Subcutaneous abdominal adipose tissue (tissue), 5 donors: ENCODE measurements around the gene BST1.
"Not testable (repeated sequence)": the region's sequence is repeated elsewhere in the genome, so short reads cannot be mapped to it uniquely, and the experiment has no call there.

ENCODE experiments used
- H3K27ac ChIP-seq: one replicate; pipeline ENCODE4 v1.7.0; 2013; ENCODE audit warnings: low read depth, mild to moderate bottlenecking, inconsistent platforms, low read length, moderate library complexity
- H3K27me3 ChIP-seq, 5 donors: one replicate each; pipeline ENCODE4 v1.7.0; 2013; ENCODE audit warnings: low read length in 5 of 5, inconsistent platforms in 1 of 5; ENCODE audit not compliant: control insufficient read depth in 5 of 5, insufficient read depth in 4 of 5
- H3K36me3 ChIP-seq, 5 donors: one replicate each; pipeline ENCODE4 v1.7.0; 2013; ENCODE audit warnings: low read length in 5 of 5; ENCODE audit not compliant: control insufficient read depth in 5 of 5, insufficient read depth in 5 of 5
- H3K4me1 ChIP-seq, 5 donors: one replicate each; pipeline ENCODE4 v1.7.0; 2013; ENCODE audit warnings: low read length in 5 of 5, mild to moderate bottlenecking in 3 of 5, moderate library complexity in 1 of 5; ENCODE audit not compliant: control insufficient read depth in 5 of 5, insufficient read depth in 5 of 5
- H3K4me3 ChIP-seq, 5 donors: one replicate each; pipeline ENCODE4 v1.7.0; 2013; ENCODE audit warnings: low read length in 5 of 5, low read depth in 1 of 5
- H3K9ac ChIP-seq, 5 donors: one replicate each; pipeline ENCODE4 v1.7.0; 2013; ENCODE audit warnings: low read length in 5 of 5, mild to moderate bottlenecking in 4 of 5, moderate library complexity in 3 of 5
- H3K9me3 ChIP-seq, 5 donors: one replicate each; pipeline ENCODE4 v1.7.0; 2013; ENCODE audit warnings: low read length in 5 of 5; ENCODE audit not compliant: control insufficient read depth in 5 of 5
- donor health status: healthy.
- donor health status: healthy.
- donor health status: healthy.
- donor health status: healthy.
- donor health status: healthy.

Gene BST1

DNA sequence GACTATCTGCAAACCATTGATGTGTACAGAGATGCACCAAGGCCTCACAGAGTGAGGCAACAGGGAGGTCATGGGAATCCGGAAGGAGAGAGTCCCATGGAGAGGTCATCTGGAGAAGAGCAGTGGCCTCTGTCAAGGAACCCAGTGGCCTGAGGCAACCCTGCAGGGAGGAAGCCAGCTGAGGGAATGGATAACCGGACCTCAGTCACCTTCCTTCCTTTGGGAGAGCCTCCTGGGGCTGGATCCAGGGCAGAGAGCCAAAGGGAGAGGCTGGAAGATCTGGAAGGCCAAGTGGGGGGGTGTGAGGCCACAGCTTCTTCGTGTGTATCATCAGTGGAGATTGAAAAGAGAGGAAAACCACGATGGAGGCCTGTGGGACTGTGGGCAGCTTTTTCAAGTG is 50.9 kb downstream of the BST1 start:
- H3K27me3 ChIP-seq: no peaks in the 10 kb centered on the region
- H3K4me1 ChIP-seq: peaks cover 0 to 14% (median 1%) of the 10 kb centered on the region in 5 donors
- no peaks in the 10 kb centered on the region for H3K36me3 ChIP-seq
- H3K9me3 ChIP-seq: peaks cover 0 to 2% (median 0%) of the 10 kb centered on the region in 5 donors
- no peak overlapping the region for H3K27ac ChIP-seq
- H3K4me3 ChIP-seq: no peak overlapping the region
- H3K9ac ChIP-seq: no peak overlapping the region

DNA sequence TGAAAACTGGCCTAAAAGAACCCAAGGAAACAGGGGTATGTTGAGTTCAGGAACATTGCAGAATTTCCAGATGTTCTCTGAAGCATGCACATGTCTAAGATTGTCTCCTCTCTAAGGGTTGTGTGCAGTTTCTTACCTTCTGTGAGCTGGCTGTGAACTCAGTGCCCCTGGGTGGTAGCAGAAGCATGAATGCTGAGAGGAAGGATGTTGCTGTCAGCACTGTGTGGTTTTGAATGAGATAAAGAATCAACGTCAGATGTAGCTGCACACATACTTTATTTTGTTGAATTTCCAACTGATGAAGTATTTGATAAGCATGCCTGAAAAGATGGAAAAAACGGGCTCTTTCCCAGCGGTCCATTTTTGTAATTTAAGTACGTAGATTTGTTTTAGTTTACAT is 51.5 kb downstream of the BST1 start:
- no peak overlapping the region for H3K9ac ChIP-seq
- peaks cover 0 to 2% (median 0%) of the 10 kb centered on the region in 5 donors for H3K9me3 ChIP-seq
- H3K27ac ChIP-seq: no peak overlapping the region
- H3K4me1 ChIP-seq: peaks cover 0 to 14% (median 1%) of the 10 kb centered on the region in 5 donors
- H3K27me3 ChIP-seq: no peaks in the 10 kb centered on the region
- no peaks in the 10 kb centered on the region for H3K36me3 ChIP-seq
- no peak overlapping the region for H3K4me3 ChIP-seq

DNA sequence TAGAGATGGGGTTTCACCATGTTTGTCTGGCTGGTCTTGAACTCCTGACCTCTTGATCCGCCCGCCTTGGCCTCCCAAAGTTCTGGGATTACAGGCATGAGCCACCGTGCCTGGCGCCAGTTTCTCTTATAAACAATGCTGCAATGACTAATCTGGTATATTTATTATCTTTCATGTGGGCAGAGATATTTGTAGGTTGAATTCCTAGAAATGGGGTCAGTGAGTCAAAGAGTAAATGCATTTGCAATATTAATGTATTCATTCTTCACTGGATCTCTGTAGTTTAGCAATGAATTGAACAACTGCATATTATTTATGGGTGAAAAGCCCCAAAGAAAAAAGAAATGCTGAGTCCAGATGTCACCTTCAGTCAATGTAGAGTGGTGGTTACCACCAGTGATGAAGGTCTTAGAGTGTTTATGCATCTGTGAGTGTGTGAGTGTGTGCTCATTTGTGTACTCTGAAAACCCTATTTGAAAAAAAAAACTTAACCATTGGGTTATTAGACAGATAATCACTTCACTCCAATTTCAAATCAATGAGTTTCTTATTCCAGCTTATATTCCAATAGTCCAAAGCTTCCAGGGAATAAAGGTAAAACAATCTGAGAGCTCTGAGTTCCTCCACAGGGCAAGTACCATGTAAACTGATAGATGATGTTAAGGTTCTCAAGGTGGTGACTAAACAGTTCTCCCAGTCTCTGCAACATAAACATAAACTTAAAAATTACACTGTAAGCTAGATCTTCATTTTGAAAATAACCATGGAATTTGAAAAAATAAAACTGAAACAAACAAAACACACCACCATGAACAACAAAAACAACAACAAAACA is 52.7 kb downstream of the BST1 start:
- H3K4me1 ChIP-seq: peaks cover 0 to 14% (median 1%) of the 10 kb centered on the region in 5 donors
- no peaks in the 10 kb centered on the region for H3K27me3 ChIP-seq
- H3K27ac ChIP-seq: no peak overlapping the region
- H3K36me3 ChIP-seq: no peaks in the 10 kb centered on the region
- H3K4me3 ChIP-seq: no peak overlapping the region
- peaks cover 0 to 2% (median 0%) of the 10 kb centered on the region in 5 donors for H3K9me3 ChIP-seq
- H3K9ac ChIP-seq: no peak overlapping the region

DNA sequence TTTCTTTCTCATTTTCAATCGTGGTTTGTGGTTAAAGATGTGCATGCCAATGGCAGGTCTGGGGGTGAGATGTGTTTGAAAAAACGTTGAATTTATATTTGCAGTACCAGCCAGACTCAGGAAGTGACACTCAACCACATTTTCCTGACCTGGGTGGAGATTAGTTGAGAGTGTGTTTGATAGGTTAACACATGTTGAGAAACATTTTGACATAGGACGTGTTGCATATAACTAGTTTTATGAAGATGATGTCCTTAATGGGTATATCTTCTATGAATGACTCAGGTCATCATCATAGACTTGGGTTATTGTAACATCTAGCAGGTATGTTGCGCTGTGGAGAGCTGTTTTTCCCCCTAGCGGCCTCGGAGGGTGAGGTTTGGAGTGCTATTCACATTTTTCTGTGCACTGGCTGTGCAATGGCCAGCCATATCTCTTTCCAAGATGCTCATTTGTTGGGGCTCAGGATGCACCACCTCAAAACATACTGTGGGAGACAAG is 53.5 kb downstream of the BST1 start:
- Histone ChIP-seq H3K9me3 (peaks cover 0 to 2% (median 0%) of the 10 kb centered on the region in 5 donors), H3K27me3 (no peaks in the 10 kb centered on the region), H3K36me3 (no peaks in the 10 kb centered on the region), H3K27ac (no peak overlapping the region), H3K4me3 (no peak overlapping the region), H3K4me1 (peaks cover 0 to 14% (median 1%) of the 10 kb centered on the region in 5 donors), H3K9ac (no peak overlapping the region)

DNA sequence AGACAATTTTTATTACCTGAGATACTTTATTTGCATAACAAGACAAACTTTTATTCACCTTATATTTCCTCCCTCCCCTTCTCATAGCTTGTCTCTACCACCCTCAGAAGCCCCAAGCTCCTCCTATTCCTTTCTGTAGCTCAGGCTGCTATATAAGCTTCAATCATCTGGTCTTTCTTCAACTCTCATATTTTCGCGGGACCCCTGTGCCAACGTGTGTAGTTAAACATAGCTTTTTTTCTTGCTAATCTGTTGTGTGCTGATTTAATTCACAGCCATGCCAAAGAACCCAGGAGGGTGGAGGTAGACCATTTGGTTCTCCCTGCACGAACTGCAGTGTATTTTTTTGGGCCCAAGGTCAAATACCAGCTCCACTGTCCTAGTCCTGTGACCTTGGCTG is 54.2 kb downstream of the BST1 start:
- no peaks in the 10 kb centered on the region for H3K27me3 ChIP-seq
- H3K9ac ChIP-seq: no peak overlapping the region
- peaks cover 0 to 14% (median 1%) of the 10 kb centered on the region in 5 donors for H3K4me1 ChIP-seq
- no peaks in the 10 kb centered on the region for H3K36me3 ChIP-seq
- peaks cover 0 to 2% (median 0%) of the 10 kb centered on the region in 5 donors for H3K9me3 ChIP-seq
- H3K4me3 ChIP-seq: no peak overlapping the region
- no peak overlapping the region for H3K27ac ChIP-seq

DNA sequence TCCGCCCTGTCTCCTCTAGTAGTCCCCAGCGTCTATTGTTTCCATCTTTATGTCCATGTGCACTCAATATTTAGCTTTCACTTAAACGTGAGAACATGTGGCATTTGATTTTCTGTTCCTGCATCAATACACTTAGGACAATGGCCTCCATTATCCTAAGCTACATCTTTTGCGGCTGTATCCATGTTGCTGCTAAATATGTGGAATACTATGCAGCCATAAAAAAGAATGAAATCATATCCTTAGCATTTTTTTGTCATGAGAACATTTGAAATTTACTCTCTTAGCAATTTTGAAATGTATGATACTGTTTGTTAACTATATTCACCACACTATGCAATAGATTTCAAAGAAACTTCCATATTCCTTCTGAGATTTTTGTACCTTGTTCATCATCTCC is 55.4 kb downstream of the BST1 start:
- Histone ChIP-seq H3K27ac (no peak overlapping the region), H3K9ac (no peak overlapping the region), H3K27me3 (no peaks in the 10 kb centered on the region), H3K4me3 (no peak overlapping the region), H3K36me3 (no peaks in the 10 kb centered on the region), H3K9me3 (peaks cover 0 to 2% (median 0%) of the 10 kb centered on the region in 5 donors), H3K4me1 (peaks cover 0 to 13% (median 1%) of the 10 kb centered on the region in 5 donors)

DNA sequence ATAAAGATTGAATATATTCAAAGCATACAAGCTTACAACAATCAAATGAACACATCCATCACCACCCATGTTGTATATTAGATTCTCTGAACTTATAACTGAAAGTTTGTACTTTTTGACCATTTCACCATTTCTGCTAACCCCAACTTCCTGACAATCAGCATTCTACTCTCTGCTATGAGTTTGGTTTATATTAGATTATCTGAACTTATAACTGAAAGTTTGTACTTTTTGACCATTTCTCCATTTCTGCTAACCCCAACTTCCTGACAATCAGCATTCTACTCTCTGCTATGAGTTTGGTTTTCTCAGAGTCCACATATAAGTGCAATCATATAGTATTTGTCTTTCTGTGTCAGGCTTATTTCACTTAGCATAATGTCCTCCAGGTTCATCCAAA is 59.6 kb downstream of the BST1 start:
- not testable (repeated sequence) for H3K27me3 ChIP-seq, H3K9ac ChIP-seq, H3K4me1 ChIP-seq, H3K36me3 ChIP-seq, H3K27ac ChIP-seq, H3K4me3 ChIP-seq, H3K9me3 ChIP-seq

DNA sequence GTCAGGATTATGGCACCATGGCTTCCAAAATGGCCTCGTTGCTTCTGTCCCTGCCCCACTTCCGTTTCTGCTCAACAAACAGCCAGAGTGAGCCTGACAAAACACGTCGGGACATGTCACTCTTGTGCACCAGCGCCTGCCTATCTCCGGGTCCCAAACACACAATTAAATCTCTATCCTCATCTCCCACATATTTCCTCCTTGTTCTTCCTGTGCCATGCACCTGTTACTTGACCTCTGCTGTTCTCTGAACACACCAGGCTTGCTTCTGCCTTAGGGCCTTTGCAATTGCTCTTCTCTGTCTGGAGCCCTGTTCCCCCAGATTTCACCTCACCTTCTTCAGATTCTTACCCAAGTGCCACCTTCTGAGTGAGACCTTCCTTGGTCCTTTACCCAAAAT is 62.5 kb downstream of the BST1 start:
- no peak overlapping the region for H3K27ac ChIP-seq
- no peak overlapping the region for H3K4me3 ChIP-seq
- no peaks in the 10 kb centered on the region for H3K4me1 ChIP-seq
- H3K9me3 ChIP-seq: no peaks in the 10 kb centered on the region
- no peaks in the 10 kb centered on the region for H3K36me3 ChIP-seq
- H3K27me3 ChIP-seq: no peaks in the 10 kb centered on the region
- H3K9ac ChIP-seq: no peak overlapping the region

DNA sequence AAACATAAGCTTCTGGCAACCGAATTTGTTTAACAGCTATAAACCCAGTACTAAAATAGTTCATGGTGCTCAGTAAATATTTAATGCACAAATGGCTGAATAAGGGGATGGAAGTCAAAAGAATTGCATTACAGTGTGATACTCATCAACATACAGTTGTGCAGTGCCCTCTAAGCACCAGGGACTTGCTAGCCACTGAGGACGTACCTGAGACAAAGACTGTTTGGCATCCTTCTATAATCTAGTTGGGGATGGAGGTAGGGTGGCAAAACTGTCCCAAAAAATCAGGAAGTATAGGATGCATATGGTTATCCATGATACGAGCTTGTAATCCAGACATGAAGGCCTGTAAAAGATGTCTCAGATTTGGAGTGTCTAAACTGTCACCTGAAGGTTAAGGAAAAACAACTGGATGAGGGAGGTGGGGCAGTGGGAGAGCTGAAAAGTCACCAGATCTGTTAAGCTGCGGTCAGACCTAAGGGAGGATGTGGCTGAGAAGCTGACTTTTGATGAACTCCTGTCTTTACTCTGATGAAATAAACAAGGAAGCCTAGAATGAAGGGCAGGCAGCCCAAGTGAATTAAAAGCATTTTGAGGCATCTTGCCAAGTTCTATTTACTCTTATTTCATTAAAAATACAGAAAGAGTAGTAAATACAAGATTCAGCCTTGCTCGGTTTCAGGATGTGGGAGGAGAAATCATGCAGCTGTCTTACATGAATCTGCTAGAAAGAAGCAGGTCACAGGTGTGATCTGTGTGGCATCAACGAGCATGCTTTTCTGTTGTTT is 63.2 kb downstream of the BST1 start:
- Histone ChIP-seq H3K9ac (no peak overlapping the region), H3K27ac (no peak overlapping the region), H3K4me1 (no peaks in the 10 kb centered on the region), H3K36me3 (no peaks in the 10 kb centered on the region), H3K4me3 (no peak overlapping the region), H3K27me3 (no peaks in the 10 kb centered on the region), H3K9me3 (no peaks in the 10 kb centered on the region)

DNA sequence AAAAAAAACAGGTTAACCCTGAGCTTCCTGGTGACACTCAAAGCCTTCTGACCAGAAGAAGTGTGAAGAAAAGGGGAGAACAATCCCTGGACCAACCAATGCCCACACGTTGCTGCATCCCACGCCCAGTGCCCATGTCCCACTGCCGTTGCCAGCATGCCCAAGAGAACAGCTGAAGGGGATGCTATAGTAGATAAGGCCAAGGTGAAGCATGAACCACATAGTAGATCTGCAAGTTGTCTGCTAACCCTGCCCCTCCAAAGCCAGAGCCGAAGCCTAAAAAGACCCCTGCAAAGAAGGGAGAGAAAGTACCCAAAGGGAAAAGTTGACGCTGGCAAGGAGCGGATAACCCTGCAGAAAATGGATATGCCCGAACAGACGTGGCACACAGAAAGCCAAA is 64.0 kb downstream of the BST1 start:
- H3K9me3 ChIP-seq: no peaks in the 10 kb centered on the region
- H3K4me1 ChIP-seq: no peaks in the 10 kb centered on the region
- H3K27me3 ChIP-seq: no peaks in the 10 kb centered on the region
- no peak overlapping the region for H3K4me3 ChIP-seq
- H3K27ac ChIP-seq: no peak overlapping the region
- H3K36me3 ChIP-seq: no peaks in the 10 kb centered on the region
- H3K9ac ChIP-seq: no peak overlapping the region
